Activated T-helper 2 cell treated with anti-CD3 and anti-CD28 coated beads, Interferon-gamma antibody, Interleukin-2, Interleukin-4, amounts not matched to agents 10 μg/mL and 5 μg/mL and 100 μg/mL, durations not matched to agents 14 hours and 24 hours and 36 hours (primary cell): ENCODE data around the gene USP24. TPM values are rescaled to one million over a fixed set of nuclear protein-coding genes. Genes with fewer than 3 reads are reported as not detected.

Experiments used
- DNase-seq: peaks from one replicate; pipeline ENCODE4 v3.0.0; 2021; ENCODE audit warnings: low spot score
- H3K27ac Mint-ChIP-seq: one replicate; pipeline ENCODE4 v1.8.0; 2021; ENCODE audit warnings: mixed read lengths
- H3K27me3 Mint-ChIP-seq: one replicate; pipeline ENCODE4 v1.8.0; 2021; ENCODE audit warnings: low read depth, mixed read lengths
- H3K36me3 Mint-ChIP-seq: one replicate; pipeline ENCODE4 v1.8.0; 2021; ENCODE audit warnings: low read depth, mixed read lengths
- H3K4me1 Mint-ChIP-seq: one replicate; pipeline ENCODE4 v1.8.0; 2021; ENCODE audit warnings: low read depth, mixed read lengths
- H3K4me3 Mint-ChIP-seq: one replicate; pipeline ENCODE4 v1.8.0; 2021; ENCODE audit warnings: low read depth, mild to moderate bottlenecking, moderate library complexity, mixed read lengths
- H3K9me3 Mint-ChIP-seq: one replicate; pipeline ENCODE4 v1.8.0; 2021; ENCODE audit warnings: mixed read lengths
- intact Hi-C: fragments of 100-400 bp; cut with micrococcal nuclease; formaldehyde crosslinking; loops from one replicate; pipeline ENCODE4 v1.15.1; 2023
- total RNA-seq: library from RNA; stranded (reverse); gene quantifications from 2 replicates; pipeline ENCODE4 v1.2.3, GENCODE V29; 2022

The USP24 gene
- 42.6 and 44.0 TPM in 2 replicates for total RNA-seq

- peak within 1 kb of the TSS; percentile 92 for H3K4me3 Mint-ChIP-seq
- no peaks in the 10 kb centered on the region for H3K27me3 Mint-ChIP-seq
- peaks cover 24% of the 10 kb centered on the region for H3K36me3 Mint-ChIP-seq
- no peaks in the 10 kb centered on the region for H3K9me3 Mint-ChIP-seq
- H3K4me1 Mint-ChIP-seq: peaks cover 55% of the 10 kb centered on the region
- intact Hi-C loops: loop anchor here (2.0 to 5.0 kb wide), 3 partner anchors 42 to 143 kb away; no protein-coding TSS in a partner anchor
- peak within 1 kb of the TSS; percentile 94 for H3K27ac Mint-ChIP-seq
- DNase-seq: peak; percentile 81
These were observed at the start of gene USP24 for GRCh38 chr1:55215194-55216021. Gene USP24 (minus strand): TSS chr1:55215364. CDS start chr1:55215113, 251 bp downstream.

GRCh38 chr1:55262822-55263221, 47.7 kb upstream of the USP24 start:
- no peak overlapping the region for H3K27ac Mint-ChIP-seq
- no peak for DNase-seq
- H3K4me3 Mint-ChIP-seq: no peak overlapping the region
- no peaks in the 10 kb centered on the region for H3K9me3 Mint-ChIP-seq
- intact Hi-C loops: no loop called here
- peaks cover 26% of the 10 kb centered on the region for H3K27me3 Mint-ChIP-seq
- H3K36me3 Mint-ChIP-seq: no peaks in the 10 kb centered on the region
- H3K4me1 Mint-ChIP-seq: peaks cover 6% of the 10 kb centered on the region

- H3K36me3 Mint-ChIP-seq: no peaks in the 10 kb centered on the region
- H3K9me3 Mint-ChIP-seq: no peaks in the 10 kb centered on the region
- H3K27me3 Mint-ChIP-seq: peaks cover 16% of the 10 kb centered on the region
- peaks cover 11% of the 10 kb centered on the region for H3K4me1 Mint-ChIP-seq
- DNase-seq: no peak
- intact Hi-C loops: loop anchor here (5.0 kb wide), 1 partner anchor 43 kb away; the partner anchor contains the start of gene USP24
- H3K27ac Mint-ChIP-seq: no peak overlapping the region
- H3K4me3 Mint-ChIP-seq: no peak overlapping the region
These were observed 44.9 kb upstream of the USP24 start for GRCh38 chr1:55259911-55260609.

- Mint-ChIP-seq H3K4me1 (peaks cover 12% of the 10 kb centered on the region), H3K9me3 (no peaks in the 10 kb centered on the region), H3K27ac (no peak overlapping the region), H3K27me3 (peaks cover 14% of the 10 kb centered on the region), H3K36me3 (no peaks in the 10 kb centered on the region), H3K4me3 (no peak overlapping the region)
- peak; percentile 53 for DNase-seq
- intact Hi-C loops: loop anchor here (5.0 kb wide), 1 partner anchor 41 kb away; the partner anchor contains the start of gene USP24
These were observed 42.8 kb upstream of the USP24 start for GRCh38 chr1:55257958-55258357.

- intact Hi-C loops: loop anchor here (5.0 kb wide), 1 partner anchor 39 kb away; the partner anchor contains the start of gene USP24
- no peaks in the 10 kb centered on the region for H3K9me3 Mint-ChIP-seq
These were observed 40.7 kb upstream of the USP24 start for GRCh38 chr1:55255901-55256300.

GRCh38 chr1:55252942-55253589, 37.9 kb upstream of the USP24 start:
- intact Hi-C loops: no loop called here
- Mint-ChIP-seq H3K4me3 (no peak overlapping the region), H3K36me3 (no peaks in the 10 kb centered on the region), H3K27ac (no peak overlapping the region), H3K4me1 (peaks cover 17% of the 10 kb centered on the region), H3K27me3 (no peaks in the 10 kb centered on the region), H3K9me3 (no peaks in the 10 kb centered on the region)
- no peak for DNase-seq

More at GRCh38 chr1:55255901-55256300, 40.7 kb upstream of the USP24 start:
- no peak for DNase-seq
- H3K36me3 Mint-ChIP-seq: no peaks in the 10 kb centered on the region
- H3K4me3 Mint-ChIP-seq: no peak overlapping the region
- peaks cover 21% of the 10 kb centered on the region for H3K4me1 Mint-ChIP-seq
- H3K27me3 Mint-ChIP-seq: peaks cover 14% of the 10 kb centered on the region
- no peak overlapping the region for H3K27ac Mint-ChIP-seq

GRCh38 chr1:55250399-55251075, 35.4 kb upstream of the USP24 start:
- no peak overlapping the region for H3K4me3 Mint-ChIP-seq
- H3K27me3 Mint-ChIP-seq: no peaks in the 10 kb centered on the region
- no peaks in the 10 kb centered on the region for H3K36me3 Mint-ChIP-seq
- intact Hi-C loops: no loop called here
- H3K9me3 Mint-ChIP-seq: no peaks in the 10 kb centered on the region
- DNase-seq: no peak
- peaks cover 10% of the 10 kb centered on the region for H3K4me1 Mint-ChIP-seq
- no peak overlapping the region for H3K27ac Mint-ChIP-seq

GRCh38 chr1:55249646-55250398, 34.7 kb upstream of the USP24 start:
- H3K9me3 Mint-ChIP-seq: no peaks in the 10 kb centered on the region
- H3K36me3 Mint-ChIP-seq: no peaks in the 10 kb centered on the region
- DNase-seq: no peak
- H3K27ac Mint-ChIP-seq: no peak overlapping the region
- no peak overlapping the region for H3K4me3 Mint-ChIP-seq
- intact Hi-C loops: no loop called here
- H3K4me1 Mint-ChIP-seq: peaks cover 10% of the 10 kb centered on the region
- H3K27me3 Mint-ChIP-seq: no peaks in the 10 kb centered on the region

GRCh38 chr1:55246896-55247295, 31.7 kb upstream of the USP24 start:
- no peak overlapping the region for H3K27ac Mint-ChIP-seq
- H3K36me3 Mint-ChIP-seq: no peaks in the 10 kb centered on the region
- no peaks in the 10 kb centered on the region for H3K9me3 Mint-ChIP-seq

GRCh38 chr1:55246331-55246730, 31.2 kb upstream of the USP24 start:
- intact Hi-C loops: no loop called here
- no peaks in the 10 kb centered on the region for H3K36me3 Mint-ChIP-seq
- no peaks in the 10 kb centered on the region for H3K4me1 Mint-ChIP-seq
- peaks cover 6% of the 10 kb centered on the region for H3K27me3 Mint-ChIP-seq
- no peak for DNase-seq
- H3K9me3 Mint-ChIP-seq: no peaks in the 10 kb centered on the region
- H3K27ac Mint-ChIP-seq: no peak overlapping the region
- H3K4me3 Mint-ChIP-seq: no peak overlapping the region

More at GRCh38 chr1:55246896-55247295, 31.7 kb upstream of the USP24 start:
- no peak for DNase-seq
- H3K4me3 Mint-ChIP-seq: no peak overlapping the region
- intact Hi-C loops: no loop called here
- H3K4me1 Mint-ChIP-seq: no peaks in the 10 kb centered on the region
- H3K27me3 Mint-ChIP-seq: peaks cover 3% of the 10 kb centered on the region

- Mint-ChIP-seq H3K27me3 (peaks cover 7% of the 10 kb centered on the region), H3K4me1 (no peaks in the 10 kb centered on the region), H3K27ac (no peak overlapping the region), H3K9me3 (no peaks in the 10 kb centered on the region), H3K4me3 (no peak overlapping the region), H3K36me3 (no peaks in the 10 kb centered on the region)
- no peak for DNase-seq
- intact Hi-C loops: no loop called here
These were observed 30.6 kb upstream of the USP24 start for GRCh38 chr1:55245781-55246180.
